ENCODE results near the gene PLXNA2.

PLXNA2 gene

GRCh38 chr1:208068908-208069307, 175.3 kb downstream of the PLXNA2 start:
- H3K27ac ChIP-seq = no peak overlapping the region
- H3K27me3 ChIP-seq = no peaks in the 10 kb centered on the region
- no peaks in the 10 kb centered on the region for H4K20me1 ChIP-seq
- peaks cover 20% of the 10 kb centered on the region for H3K4me1 ChIP-seq
- 0 out of 2 replicates have a peak overlapping the region, but pooled peaks have one; percentile 18 for H3K4me2 ChIP-seq
- H3K4me3 ChIP-seq = no peak overlapping the region
- TF ChIP-seq Cebpa-rat (IDR thresholded peaks at IDR 0.05) = no peak
- H3K9ac ChIP-seq = no peak overlapping the region
- no peaks in the 10 kb centered on the region for H3K9me3 ChIP-seq
- H3K36me3 ChIP-seq = no peaks in the 10 kb centered on the region

GRCh38 chr1:208068407-208068806, 175.8 kb downstream of the PLXNA2 start:
- no peak overlapping the region for H3K4me3 ChIP-seq
- no peaks in the 10 kb centered on the region for H3K36me3 ChIP-seq
- H3K4me2 ChIP-seq = no peak overlapping the region
- no peak for TF ChIP-seq Cebpa-rat (IDR thresholded peaks at IDR 0.05)
- H3K27me3 ChIP-seq = no peaks in the 10 kb centered on the region
- H4K20me1 ChIP-seq = no peaks in the 10 kb centered on the region
- H3K4me1 ChIP-seq = peaks cover 20% of the 10 kb centered on the region
- H3K27ac ChIP-seq = no peak overlapping the region
- no peak overlapping the region for H3K9ac ChIP-seq
- no peaks in the 10 kb centered on the region for H3K9me3 ChIP-seq

GRCh38 chr1:208066583-208066982, 177.6 kb downstream of the PLXNA2 start:
- no peak overlapping the region for H3K4me3 ChIP-seq
- H3K27ac ChIP-seq = no peak overlapping the region
- H3K4me1 ChIP-seq = peaks cover 20% of the 10 kb centered on the region
- no peaks in the 10 kb centered on the region for H4K20me1 ChIP-seq
- no peaks in the 10 kb centered on the region for H3K36me3 ChIP-seq
- no peak overlapping the region for H3K9ac ChIP-seq
- no peaks in the 10 kb centered on the region for H3K27me3 ChIP-seq
- no peaks in the 10 kb centered on the region for H3K9me3 ChIP-seq
- no peak for TF ChIP-seq Cebpa-rat (IDR thresholded peaks at IDR 0.05)
- H3K4me2 ChIP-seq = no peak overlapping the region

GRCh38 chr1:208065862-208066261, 178.3 kb downstream of the PLXNA2 start:
- Histone ChIP-seq H3K36me3 (no peaks in the 10 kb centered on the region), H3K9me3 (no peaks in the 10 kb centered on the region), H3K4me2 (no peak overlapping the region), H3K4me1 (peaks cover 20% of the 10 kb centered on the region), H3K27ac (no peak overlapping the region), H3K27me3 (no peaks in the 10 kb centered on the region), H4K20me1 (no peaks in the 10 kb centered on the region), H3K4me3 (no peak overlapping the region), H3K9ac (no peak overlapping the region)
- no peak for TF ChIP-seq Cebpa-rat (IDR thresholded peaks at IDR 0.05)

GRCh38 chr1:208061632-208062031, 182.6 kb downstream of the PLXNA2 start:
- Histone ChIP-seq H4K20me1 (no peaks in the 10 kb centered on the region), H3K9me3 (no peaks in the 10 kb centered on the region), H3K27me3 (no peaks in the 10 kb centered on the region), H3K4me2 (no peak overlapping the region), H3K36me3 (no peaks in the 10 kb centered on the region), H3K4me1 (peaks cover 8% of the 10 kb centered on the region), H3K4me3 (no peak overlapping the region), H3K9ac (no peak overlapping the region), H3K27ac (no peak overlapping the region)
- no peak for TF ChIP-seq Cebpa-rat (IDR thresholded peaks at IDR 0.05)

- no peak overlapping the region for H3K27ac ChIP-seq
- no peak overlapping the region for H3K4me3 ChIP-seq
- H3K36me3 ChIP-seq = no peaks in the 10 kb centered on the region
- H3K4me1 ChIP-seq = peaks cover 7% of the 10 kb centered on the region
- H3K27me3 ChIP-seq = no peaks in the 10 kb centered on the region
- TF ChIP-seq Cebpa-rat (IDR thresholded peaks at IDR 0.05) = no peak
- no peak overlapping the region for H3K9ac ChIP-seq
- no peaks in the 10 kb centered on the region for H3K9me3 ChIP-seq
- H3K4me2 ChIP-seq = no peak overlapping the region
- H4K20me1 ChIP-seq = no peaks in the 10 kb centered on the region
Observed at GRCh38 chr1:208061118-208061517, 183.1 kb downstream of the PLXNA2 start.

GRCh38 chr1:208060215-208060869, 183.8 kb downstream of the PLXNA2 start:
- H3K9ac ChIP-seq = no peak overlapping the region
- no peak overlapping the region for H3K4me2 ChIP-seq
- no peaks in the 10 kb centered on the region for H3K27me3 ChIP-seq
- no peaks in the 10 kb centered on the region for H4K20me1 ChIP-seq
- no peak overlapping the region for H3K27ac ChIP-seq
- no peaks in the 10 kb centered on the region for H3K4me1 ChIP-seq
- no peaks in the 10 kb centered on the region for H3K9me3 ChIP-seq
- TF ChIP-seq Cebpa-rat (IDR thresholded peaks at IDR 0.05) = no peak
- H3K36me3 ChIP-seq = no peaks in the 10 kb centered on the region
- no peak overlapping the region for H3K4me3 ChIP-seq

- Histone ChIP-seq H3K9me3 (no peaks in the 10 kb centered on the region), H3K4me3 (no peak overlapping the region), H3K9ac (no peak overlapping the region), H3K27ac (no peak overlapping the region), H3K4me2 (no peak overlapping the region), H3K27me3 (no peaks in the 10 kb centered on the region), H3K36me3 (no peaks in the 10 kb centered on the region), H4K20me1 (no peaks in the 10 kb centered on the region), H3K4me1 (peaks cover 2% of the 10 kb centered on the region)
- TF ChIP-seq Cebpa-rat (IDR thresholded peaks at IDR 0.05) = no peak
Observed at GRCh38 chr1:208059409-208060001, 184.7 kb downstream of the PLXNA2 start.

- Histone ChIP-seq H3K27me3 (no peaks in the 10 kb centered on the region), H3K9me3 (no peaks in the 10 kb centered on the region), H4K20me1 (no peaks in the 10 kb centered on the region), H3K27ac (no peak overlapping the region), H3K36me3 (no peaks in the 10 kb centered on the region), H3K4me2 (no peak overlapping the region), H3K4me3 (no peak overlapping the region), H3K9ac (no peak overlapping the region), H3K4me1 (peaks cover 10% of the 10 kb centered on the region)
- no peak for TF ChIP-seq Cebpa-rat (IDR thresholded peaks at IDR 0.05)
Observed at GRCh38 chr1:208058756-208059155, 185.4 kb downstream of the PLXNA2 start.

- Histone ChIP-seq H3K4me3 (no peak overlapping the region), H3K27me3 (no peaks in the 10 kb centered on the region)
Observed at GRCh38 chr1:208058267-208058666, 185.9 kb downstream of the PLXNA2 start.

More at GRCh38 chr1:208058267-208058666, 185.9 kb downstream of the PLXNA2 start:
- H3K9ac ChIP-seq = no peak overlapping the region
- H3K9me3 ChIP-seq = no peaks in the 10 kb centered on the region
- TF ChIP-seq Cebpa-rat (IDR thresholded peaks at IDR 0.05) = no peak
- no peaks in the 10 kb centered on the region for H3K36me3 ChIP-seq
- peaks cover 13% of the 10 kb centered on the region for H3K4me1 ChIP-seq
- no peaks in the 10 kb centered on the region for H4K20me1 ChIP-seq
- no peak overlapping the region for H3K4me2 ChIP-seq
- no peak overlapping the region for H3K27ac ChIP-seq
